ENCODE data around the gene CDC42EP4.
A peak's percentile ranks its signal among the peaks of the same experiment; 100 is the strongest.

CDC42EP4 gene

GRCh38 chr17:73338566-73339197 lies 26.9 kb upstream of the CDC42EP4 start:
- Histone ChIP-seq H2AFZ (ENCODE audit: low read depth) (no peak overlapping the region), H3K4me2 (no peak overlapping the region), H3K79me2 (ENCODE audit: insufficient read depth, low read depth) (no peaks in the 10 kb centered on the region), H3K27me3 (ENCODE audit: insufficient read depth, low read depth) (no peaks in the 10 kb centered on the region), H3K4me1 (ENCODE audit: low read depth, poor library complexity, severe bottlenecking) (peaks cover 66% of the 10 kb centered on the region), H4K20me1 (ENCODE audit: insufficient read depth) (no peaks in the 10 kb centered on the region), H3K9ac (no peak overlapping the region), H3K4me3 (IDR thresholded peaks at IDR 0.05; ENCODE audit: insufficient read depth, low read depth, low read length) (no peak overlapping the region), H3K27ac (peak overlapping the region; percentile 95), H3K36me3 (ENCODE audit: insufficient read depth) (no peaks in the 10 kb centered on the region)
- TF ChIP-seq CTCF (conservative IDR thresholded peaks at IDR 0.05; ENCODE audit: low read depth, low read length) = no peak

GRCh38 chr17:73338050-73338521 lies 26.3 kb upstream of the CDC42EP4 start:
- H3K4me3 ChIP-seq (IDR thresholded peaks at IDR 0.05; ENCODE audit: insufficient read depth, low read depth, low read length) = no peak overlapping the region
- H3K79me2 ChIP-seq (ENCODE audit: insufficient read depth, low read depth) = no peaks in the 10 kb centered on the region
- H3K27me3 ChIP-seq (ENCODE audit: insufficient read depth, low read depth) = no peaks in the 10 kb centered on the region
- H3K4me1 ChIP-seq (ENCODE audit: low read depth, poor library complexity, severe bottlenecking) = peaks cover 61% of the 10 kb centered on the region
- no peak overlapping the region; the same call in 1 of the 2 replicates for H3K27ac ChIP-seq
- no peak overlapping the region for H3K4me2 ChIP-seq
- H4K20me1 ChIP-seq (ENCODE audit: insufficient read depth) = no peaks in the 10 kb centered on the region
- no peak overlapping the region for H2AFZ ChIP-seq (ENCODE audit: low read depth)
- TF ChIP-seq CTCF (conservative IDR thresholded peaks at IDR 0.05; ENCODE audit: low read depth, low read length) = no peak
- no peaks in the 10 kb centered on the region for H3K36me3 ChIP-seq (ENCODE audit: insufficient read depth)
- H3K9ac ChIP-seq = no peak overlapping the region

DNA sequence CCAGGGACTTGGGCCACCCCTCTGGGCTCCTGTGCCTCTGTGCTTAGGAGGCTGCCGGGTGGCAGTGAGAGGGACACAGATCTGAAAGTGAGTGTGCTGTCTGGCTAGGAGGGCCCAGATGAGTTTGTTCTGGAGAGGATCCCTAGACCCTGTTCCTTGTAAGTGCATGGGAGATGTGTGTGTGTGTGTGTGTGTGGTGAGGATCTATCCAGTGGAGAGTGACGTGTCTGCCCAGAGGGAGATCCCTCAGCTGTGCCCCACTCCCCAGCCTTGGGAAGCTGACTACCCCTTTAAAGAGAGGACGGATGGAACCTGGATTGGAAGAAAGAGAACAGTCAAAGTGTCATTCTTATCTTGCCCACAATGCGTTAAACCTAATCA lies 25.5 kb upstream of the CDC42EP4 start:
- Histone ChIP-seq H4K20me1 (ENCODE audit: insufficient read depth) (no peaks in the 10 kb centered on the region), H3K27ac (no peak overlapping the region), H3K4me2 (no peak overlapping the region), H3K27me3 (ENCODE audit: insufficient read depth, low read depth) (no peaks in the 10 kb centered on the region), H3K4me3 (IDR thresholded peaks at IDR 0.05; ENCODE audit: insufficient read depth, low read depth, low read length) (no peak overlapping the region), H3K36me3 (ENCODE audit: insufficient read depth) (no peaks in the 10 kb centered on the region), H3K4me1 (ENCODE audit: low read depth, poor library complexity, severe bottlenecking) (peaks cover 53% of the 10 kb centered on the region), H3K9ac (no peak overlapping the region), H3K79me2 (ENCODE audit: insufficient read depth, low read depth) (no peaks in the 10 kb centered on the region), H2AFZ (ENCODE audit: low read depth) (no peak overlapping the region)
- TF ChIP-seq CTCF (conservative IDR thresholded peaks at IDR 0.05; ENCODE audit: low read depth, low read length) = no peak

DNA sequence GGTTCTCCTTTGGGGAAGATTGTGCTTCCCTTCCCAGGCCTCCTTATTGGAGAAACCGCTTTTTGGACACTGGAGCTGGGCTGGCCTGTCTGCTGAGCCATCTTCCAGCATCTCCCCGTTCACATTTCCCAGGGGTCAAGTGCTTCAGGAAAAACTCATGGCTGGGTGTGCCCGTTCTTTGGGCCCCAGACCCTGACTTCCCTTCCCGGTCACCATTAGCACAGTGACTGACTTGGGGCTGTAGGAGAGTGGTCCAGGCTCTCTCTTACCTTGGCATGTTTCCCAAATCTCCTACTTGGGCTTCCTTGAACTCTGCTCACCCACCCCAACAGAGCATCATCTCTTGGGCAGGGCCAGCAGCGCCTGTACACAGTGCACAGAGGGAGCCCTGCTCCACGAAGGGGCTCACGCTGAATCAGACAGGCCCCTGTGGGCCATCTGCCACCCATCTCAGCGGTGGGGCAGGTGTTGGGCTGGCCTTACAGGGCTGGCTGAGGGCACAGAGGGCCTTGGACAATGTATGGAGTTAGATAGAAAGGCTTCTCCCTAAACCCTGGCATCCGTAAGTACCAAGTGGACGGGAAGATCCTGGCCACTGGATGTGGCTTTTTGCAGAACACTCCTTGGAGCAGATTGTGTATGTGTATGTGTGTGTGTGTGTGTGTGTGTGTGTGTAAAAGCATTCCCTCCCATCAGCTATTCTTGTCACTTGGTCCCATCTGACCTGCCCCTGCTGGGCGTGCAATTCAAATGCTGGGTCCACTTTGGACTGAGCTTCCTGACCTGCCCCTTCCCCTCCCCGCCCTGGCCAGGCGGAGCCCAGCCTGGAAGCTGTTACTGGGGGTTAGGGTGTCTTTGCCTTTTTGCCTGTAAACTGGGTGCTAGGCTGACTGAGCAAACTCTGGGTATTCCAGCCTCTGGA lies 24.9 kb upstream of the CDC42EP4 start:
- H3K9ac ChIP-seq = no peak overlapping the region
- peaks cover 48% of the 10 kb centered on the region for H3K4me1 ChIP-seq (ENCODE audit: low read depth, poor library complexity, severe bottlenecking)
- no peak overlapping the region for H3K27ac ChIP-seq
- H3K79me2 ChIP-seq (ENCODE audit: insufficient read depth, low read depth) = no peaks in the 10 kb centered on the region
- no peaks in the 10 kb centered on the region for H3K36me3 ChIP-seq (ENCODE audit: insufficient read depth)
- no peaks in the 10 kb centered on the region for H3K27me3 ChIP-seq (ENCODE audit: insufficient read depth, low read depth)
- no peak overlapping the region for H2AFZ ChIP-seq (ENCODE audit: low read depth)
- no peak overlapping the region for H3K4me2 ChIP-seq
- H4K20me1 ChIP-seq (ENCODE audit: insufficient read depth) = no peaks in the 10 kb centered on the region
- no peak for TF ChIP-seq CTCF (conservative IDR thresholded peaks at IDR 0.05; ENCODE audit: low read depth, low read length)
- H3K4me3 ChIP-seq (IDR thresholded peaks at IDR 0.05; ENCODE audit: insufficient read depth, low read depth, low read length) = no peak overlapping the region

Measured in KMS-11 (cell line).